ENCODE measurements around the gene EIF3L. TPM values are rescaled to one million over a fixed set of nuclear protein-coding genes. Genes with fewer than 3 reads are reported as not detected.

The EIF3L gene
- total RNA-seq, 1 experiment from 2014 or later, result 218 TPM

GRCh38 chr22:37898441-37899181 lies 49.4 kb downstream of the EIF3L start:
- H3K9me2 ChIP-seq (replicated peaks; ENCODE audit: low read length), result no peaks in the 10 kb centered on the region
- ChIA-PET CTCF (no interaction called here), POLR2A (ENCODE audit: unreplicated experiment) (no interaction called here)
- no TSS peak for BruUV-seq (replicated peaks)
- no peaks in the 10 kb centered on the region for H3F3A ChIP-seq (ENCODE audit: low read length, unreplicated experiment)
- H4K20me1 ChIP-seq (ENCODE audit: low read length), result no peaks in the 10 kb centered on the region
- TF ChIP-seq EZH2phosphoT487 (IDR thresholded peaks at IDR 0.05; ENCODE audit: borderline replicate concordance, low read length) (no peak), CTCF (conservative IDR thresholded peaks at IDR 0.05; ENCODE audit: low read depth, low read length) (no peak), EZH2 (IDR thresholded peaks at IDR 0.05; ENCODE audit: low read length, unreplicated experiment) (no peak)
- H2AFZ ChIP-seq (ENCODE audit: low read length), result no peak overlapping the region
- H3K79me2 ChIP-seq (ENCODE audit: low read length), result no peaks in the 10 kb centered on the region
- no peaks in the 10 kb centered on the region for H3K36me3 ChIP-seq (ENCODE audit: low read depth, low read length)
- DNase-seq, result no peak
- H3K4me2 ChIP-seq (ENCODE audit: low read length), result no peak overlapping the region
- no peak overlapping the region for H3K9ac ChIP-seq (ENCODE audit: low read length)
- H3K27ac ChIP-seq (ENCODE audit: low read length), result no peak overlapping the region
- intact Hi-C loops (cut with micrococcal nuclease), result no loop called here
- H3K9me3 ChIP-seq (ENCODE audit: low read length), result no peaks in the 10 kb centered on the region
- peaks cover 32% of the 10 kb centered on the region for H3K4me1 ChIP-seq (ENCODE audit: insufficient read depth, low read length)
- no peaks in the 10 kb centered on the region for H3K27me3 ChIP-seq (ENCODE audit: low read length)
- ATAC-seq, result no peak; the same call in 1 of the 2 replicates
- no peak overlapping the region for H3K4me3 ChIP-seq (ENCODE audit: low read length)

- Histone ChIP-seq H3K9me3 (ENCODE audit: low read length) (no peaks in the 10 kb centered on the region), H3K27ac (ENCODE audit: low read length) (peak overlapping the region; percentile 98), H3K79me2 (ENCODE audit: low read length) (peaks cover 23% of the 10 kb centered on the region), H3F3A (ENCODE audit: low read length, unreplicated experiment) (no peaks in the 10 kb centered on the region), H3K9ac (ENCODE audit: low read length) (peak overlapping the region; percentile 86), H2AFZ (ENCODE audit: low read length) (peak overlapping the region; percentile 86), H3K9me2 (replicated peaks; ENCODE audit: low read length) (no peaks in the 10 kb centered on the region), H3K36me3 (ENCODE audit: low read depth, low read length) (no peaks in the 10 kb centered on the region), H3K4me1 (ENCODE audit: insufficient read depth, low read length) (peaks cover 25% of the 10 kb centered on the region), H3K4me3 (ENCODE audit: low read length) (peak overlapping the region; percentile 69; the same call in 1 of the 2 replicates), H3K27me3 (ENCODE audit: low read length) (no peaks in the 10 kb centered on the region), H4K20me1 (ENCODE audit: low read length) (no peaks in the 10 kb centered on the region), H3K4me2 (ENCODE audit: low read length) (peak overlapping the region; percentile 87)
- POLR2A ChIA-PET (ENCODE audit: unreplicated experiment), result interaction anchor here (0.7 kb wide), 1 partner anchor 57 kb away, joined by 22 read pairs; no protein-coding TSS in a partner anchor
- intact Hi-C loops (cut with micrococcal nuclease), result no loop called here
- ATAC-seq (peak; percentile 70), DNase-seq (peak; percentile 89)
- CTCF ChIA-PET, result interaction anchor here (0.6 to 0.9 kb wide), 5 partner anchors 14 to 60 kb away, joined by 3 to 4 read pairs (median 3); no protein-coding TSS in a partner anchor
- TSS peak; percentile 93 for BruUV-seq (replicated peaks)
- TF ChIP-seq EZH2 (IDR thresholded peaks at IDR 0.05; ENCODE audit: low read length, unreplicated experiment), result no peak
- no peak for TF ChIP-seq CTCF (conservative IDR thresholded peaks at IDR 0.05; ENCODE audit: low read depth, low read length)
- TF ChIP-seq EZH2phosphoT487 (IDR thresholded peaks at IDR 0.05; ENCODE audit: borderline replicate concordance, low read length), result no peak
Measured at GRCh38 chr22:37904572-37905533, 55.6 kb downstream of the EIF3L start.

All from PC-3 (cell line).